ENCODE measurements around the gene TMEM266.
A peak's percentile ranks its signal among the peaks of the same experiment; 100 is the strongest.

TMEM266 gene

GRCh38 chr15:76168237-76168984 lies 108.6 kb downstream of the TMEM266 start:
- TF ChIP-seq SUZ12 (IDR thresholded peaks at IDR 0.05; ENCODE audit: extremely low read depth, insufficient read depth, insufficient read length) (no peak), ZNF274 (IDR thresholded peaks at IDR 0.05; ENCODE audit: low read depth, low read length) (no peak), YY1 (IDR thresholded peaks at IDR 0.05; ENCODE audit: insufficient read depth, insufficient read length) (no peak)
- Histone ChIP-seq H3K4me3 (ENCODE audit: insufficient read length, low read depth) (no peak overlapping the region), H3K4me1 (ENCODE audit: insufficient read depth, insufficient read length) (peaks cover 4% of the 10 kb centered on the region), H3K9ac (ENCODE audit: insufficient read length, low read depth) (no peak overlapping the region), H3K36me3 (ENCODE audit: insufficient read depth, insufficient read length, low read length) (no peaks in the 10 kb centered on the region), H3K9me3 (ENCODE audit: insufficient read depth, low read length) (no peaks in the 10 kb centered on the region), H3K27me3 (ENCODE audit: insufficient read depth, insufficient read length) (no peaks in the 10 kb centered on the region)
- DNase-seq (ENCODE audit: low read depth, low spot score): no peak

- Histone ChIP-seq H3K9me3 (ENCODE audit: insufficient read depth, low read length) (no peaks in the 10 kb centered on the region), H3K9ac (ENCODE audit: insufficient read length, low read depth) (no peak overlapping the region), H3K27me3 (ENCODE audit: insufficient read depth, insufficient read length) (no peaks in the 10 kb centered on the region), H3K4me3 (ENCODE audit: insufficient read length, low read depth) (no peak overlapping the region), H3K4me1 (ENCODE audit: insufficient read depth, insufficient read length) (no peaks in the 10 kb centered on the region), H3K36me3 (ENCODE audit: insufficient read depth, insufficient read length, low read length) (no peaks in the 10 kb centered on the region)
- DNase-seq (ENCODE audit: low read depth, low spot score): no peak
- no peak for TF ChIP-seq ZNF274 (IDR thresholded peaks at IDR 0.05; ENCODE audit: low read depth, low read length)
- no peak for TF ChIP-seq SUZ12 (IDR thresholded peaks at IDR 0.05; ENCODE audit: extremely low read depth, insufficient read depth, insufficient read length)
- peak; percentile 61 for TF ChIP-seq YY1 (IDR thresholded peaks at IDR 0.05; ENCODE audit: insufficient read depth, insufficient read length)
These were observed 109.2 kb downstream of the TMEM266 start for GRCh38 chr15:76169018-76169417.

GRCh38 chr15:76169911-76170800 lies 110.4 kb downstream of the TMEM266 start:
- H3K27me3 ChIP-seq (ENCODE audit: insufficient read depth, insufficient read length): no peaks in the 10 kb centered on the region
- no peaks in the 10 kb centered on the region for H3K4me1 ChIP-seq (ENCODE audit: insufficient read depth, insufficient read length)
- no peak overlapping the region for H3K9ac ChIP-seq (ENCODE audit: insufficient read length, low read depth)
- no peaks in the 10 kb centered on the region; the same call in 1 of the 2 replicates for H3K9me3 ChIP-seq (ENCODE audit: insufficient read depth, low read length)
- DNase-seq (ENCODE audit: low read depth, low spot score): no peak
- H3K36me3 ChIP-seq (ENCODE audit: insufficient read depth, insufficient read length, low read length): no peaks in the 10 kb centered on the region
- TF ChIP-seq SUZ12 (IDR thresholded peaks at IDR 0.05; ENCODE audit: extremely low read depth, insufficient read depth, insufficient read length) (no peak), YY1 (IDR thresholded peaks at IDR 0.05; ENCODE audit: insufficient read depth, insufficient read length) (no peak), ZNF274 (IDR thresholded peaks at IDR 0.05; ENCODE audit: low read depth, low read length) (no peak)
- H3K4me3 ChIP-seq (ENCODE audit: insufficient read length, low read depth): no peak overlapping the region

DNA sequence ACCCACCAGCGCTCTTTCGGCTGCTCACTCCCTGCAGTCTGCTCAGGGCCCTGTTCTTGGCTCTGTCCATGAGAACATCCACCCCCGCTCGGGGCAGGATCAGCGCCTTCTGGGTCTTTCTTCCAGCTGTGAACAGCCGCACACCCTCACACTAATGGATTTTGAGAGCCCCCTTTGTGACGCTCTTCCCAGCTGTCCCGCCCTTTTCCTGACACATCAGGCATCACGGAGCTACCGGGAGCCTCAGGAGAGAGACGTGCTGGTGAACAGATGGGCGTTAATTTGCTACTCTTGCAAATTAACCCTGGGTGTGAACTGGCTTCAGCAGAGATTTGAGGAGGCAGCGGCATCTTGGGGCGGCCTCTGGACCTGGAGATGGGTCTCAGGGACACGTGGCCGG lies 113.0 kb downstream of the TMEM266 start:
- no peak for TF ChIP-seq YY1 (IDR thresholded peaks at IDR 0.05; ENCODE audit: insufficient read depth, insufficient read length)
- TF ChIP-seq SUZ12 (IDR thresholded peaks at IDR 0.05; ENCODE audit: extremely low read depth, insufficient read depth, insufficient read length): no peak
- no peak for TF ChIP-seq ZNF274 (IDR thresholded peaks at IDR 0.05; ENCODE audit: low read depth, low read length)
- H3K4me3 ChIP-seq (ENCODE audit: insufficient read length, low read depth): no peak overlapping the region
- H3K9me3 ChIP-seq (ENCODE audit: insufficient read depth, low read length): no peaks in the 10 kb centered on the region; the same call in 1 of the 2 replicates
- no peak for DNase-seq (ENCODE audit: low read depth, low spot score)
- no peaks in the 10 kb centered on the region for H3K27me3 ChIP-seq (ENCODE audit: insufficient read depth, insufficient read length)
- no peak overlapping the region for H3K9ac ChIP-seq (ENCODE audit: insufficient read length, low read depth)
- peaks cover 4% of the 10 kb centered on the region for H3K4me1 ChIP-seq (ENCODE audit: insufficient read depth, insufficient read length)
- no peaks in the 10 kb centered on the region for H3K36me3 ChIP-seq (ENCODE audit: insufficient read depth, insufficient read length, low read length)

DNA sequence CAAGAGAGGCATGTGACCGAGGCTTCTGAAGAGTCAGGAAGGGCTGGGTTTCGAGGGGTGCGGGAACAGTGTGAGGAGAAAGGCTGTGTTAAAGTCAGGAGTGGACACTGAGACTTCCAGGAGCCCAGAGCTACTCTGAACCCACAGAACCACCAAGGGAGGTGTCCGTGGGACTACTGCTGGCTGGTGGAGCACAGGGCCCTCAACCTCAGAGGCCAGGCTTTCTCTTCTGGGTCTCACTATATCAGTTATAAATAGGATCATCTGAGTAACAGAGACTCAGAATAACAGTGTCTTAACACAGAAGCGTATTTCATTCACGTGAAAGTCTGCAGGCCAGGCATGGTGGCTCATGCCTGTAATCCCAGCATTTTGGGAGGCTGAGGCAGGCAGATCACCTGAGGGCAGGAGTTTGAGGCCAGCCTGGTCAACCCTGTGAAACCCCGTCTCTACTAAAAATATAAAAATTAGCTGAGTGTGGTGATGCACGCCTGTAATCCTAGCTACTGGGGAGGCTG lies 113.6 kb downstream of the TMEM266 start:
- Histone ChIP-seq H3K36me3 (ENCODE audit: insufficient read depth, insufficient read length, low read length) (no peaks in the 10 kb centered on the region), H3K27me3 (ENCODE audit: insufficient read depth, insufficient read length) (no peaks in the 10 kb centered on the region)
- DNase-seq (ENCODE audit: low read depth, low spot score): no peak

DNA sequence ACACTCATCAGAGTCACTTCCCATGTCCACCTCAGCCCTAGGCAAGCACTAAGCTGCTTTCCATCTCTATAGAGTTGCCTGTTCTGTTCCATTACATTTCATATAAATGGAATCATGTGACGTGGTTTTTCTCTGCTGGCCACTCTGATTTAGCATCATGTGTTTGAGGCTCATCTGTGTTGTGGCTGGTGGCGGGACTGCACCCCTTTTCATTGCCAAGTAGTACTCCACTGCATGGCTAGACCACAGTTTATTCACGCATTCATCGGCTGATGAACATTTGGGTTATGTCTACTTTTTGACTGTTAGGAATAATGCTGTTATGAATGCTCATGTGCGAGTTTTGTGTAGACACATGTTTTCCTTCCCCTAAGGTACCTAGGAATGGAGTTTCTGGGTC lies 114.9 kb downstream of the TMEM266 start:
- DNase-seq (ENCODE audit: low read depth, low spot score): no peak
- H3K36me3 ChIP-seq (ENCODE audit: insufficient read depth, insufficient read length, low read length): no peaks in the 10 kb centered on the region
- H3K9me3 ChIP-seq (ENCODE audit: insufficient read depth, low read length): no peaks in the 10 kb centered on the region; the same call in 1 of the 2 replicates
- no peak overlapping the region for H3K9ac ChIP-seq (ENCODE audit: insufficient read length, low read depth)
- TF ChIP-seq YY1 (IDR thresholded peaks at IDR 0.05; ENCODE audit: insufficient read depth, insufficient read length): no peak
- TF ChIP-seq SUZ12 (IDR thresholded peaks at IDR 0.05; ENCODE audit: extremely low read depth, insufficient read depth, insufficient read length): no peak
- TF ChIP-seq ZNF274 (IDR thresholded peaks at IDR 0.05; ENCODE audit: low read depth, low read length): no peak
- no peak overlapping the region for H3K4me3 ChIP-seq (ENCODE audit: insufficient read length, low read depth)
- peaks cover 11% of the 10 kb centered on the region for H3K4me1 ChIP-seq (ENCODE audit: insufficient read depth, insufficient read length)
- no peaks in the 10 kb centered on the region for H3K27me3 ChIP-seq (ENCODE audit: insufficient read depth, insufficient read length)

More for the DNA sequence above, 113.6 kb downstream of the TMEM266 start:
- peaks cover 10% of the 10 kb centered on the region for H3K4me1 ChIP-seq (ENCODE audit: insufficient read depth, insufficient read length)
- peak overlapping the region; percentile 14 for H3K9ac ChIP-seq (ENCODE audit: insufficient read length, low read depth)
- TF ChIP-seq YY1 (IDR thresholded peaks at IDR 0.05; ENCODE audit: insufficient read depth, insufficient read length) (no peak), SUZ12 (IDR thresholded peaks at IDR 0.05; ENCODE audit: extremely low read depth, insufficient read depth, insufficient read length) (no peak), ZNF274 (IDR thresholded peaks at IDR 0.05; ENCODE audit: low read depth, low read length) (no peak)
- no peaks in the 10 kb centered on the region; the same call in 1 of the 2 replicates for H3K9me3 ChIP-seq (ENCODE audit: insufficient read depth, low read length)
- H3K4me3 ChIP-seq (ENCODE audit: insufficient read length, low read depth): no peak overlapping the region
